Head of caudate nucleus (tissue), 42 donors: ENCODE results near the gene WDFY1.

ENCODE experiments used
- DNase-seq, 42 donors: peaks; one replicate each; pipeline versions ENCODE4 v3.0.0 to v3.0.0-alpha.2; 2020 to 2021; ENCODE audit warnings: mixed read lengths in 7 of 42
- intact Hi-C: fragments of 100-400 bp; cut with DNase I; formaldehyde crosslinking; loops from one replicate; pipeline ENCODE4 v1.15.0; 2022

WDFY1 gene

GRCh38 chr2:223837287-223838061 lies 107.7 kb downstream of the WDFY1 start, which contains the start of gene AP1S3:
TSS of gene AP1S3 (minus strand) at chr2:223837582. CDS start at chr2:223837450, 132 bp downstream.
- peak; percentile 26 to 89 (median 71) for DNase-seq
- intact Hi-C loops: no loop called here

DNA sequence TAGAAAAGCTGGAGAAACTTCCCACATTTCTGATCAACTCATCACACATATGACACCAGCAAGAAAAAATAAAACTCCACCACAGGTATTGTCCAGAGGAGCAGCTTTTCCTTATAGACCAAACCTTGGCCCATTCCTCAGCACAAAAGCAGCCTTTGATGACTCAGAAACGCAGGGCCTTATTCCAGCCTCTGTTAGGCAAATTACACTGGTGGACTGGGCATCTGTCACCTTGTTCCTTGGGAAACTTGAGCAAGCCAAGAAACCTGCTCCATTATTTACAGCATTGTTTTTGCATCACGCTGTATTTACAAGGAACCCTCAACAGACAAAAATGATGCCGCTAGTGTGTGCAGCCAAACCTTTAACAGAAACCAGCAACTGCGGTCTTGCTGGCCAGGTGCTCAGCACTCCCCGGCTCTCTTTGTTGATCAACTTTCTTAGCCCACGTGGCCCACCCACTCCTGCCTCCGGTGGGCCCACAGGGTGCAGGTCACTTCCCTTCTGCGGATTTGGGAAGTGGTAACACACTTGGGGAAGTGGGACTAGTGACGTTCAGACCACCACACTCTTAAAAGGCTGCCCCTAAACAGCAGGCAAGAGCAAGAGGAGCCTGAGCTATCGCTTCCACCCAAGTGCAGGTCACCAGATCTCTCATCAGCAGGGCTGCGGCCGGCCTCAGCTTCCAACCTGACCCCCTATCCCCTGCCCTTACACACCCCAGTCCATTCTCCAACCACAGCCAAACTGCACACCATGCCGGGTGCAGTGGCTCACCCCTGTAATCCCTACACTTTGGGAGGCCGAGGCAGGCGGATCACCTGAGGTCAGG lies 109.2 kb downstream of the WDFY1 start:
- no peak for DNase-seq

GRCh38 chr2:223834431-223834830 lies 110.7 kb downstream of the WDFY1 start:
- no peak for DNase-seq
- intact Hi-C loops: no loop called here

More for the DNA sequence above, 109.2 kb downstream of the WDFY1 start:
- intact Hi-C loops: no loop called here

- intact Hi-C loops: no loop called here
- no peak for DNase-seq
Measured at GRCh38 chr2:223832241-223832903, 112.8 kb downstream of the WDFY1 start.

- DNase-seq: no peak
- intact Hi-C loops: no loop called here
Measured at GRCh38 chr2:223829128-223829527, 116.0 kb downstream of the WDFY1 start.

- intact Hi-C loops: no loop called here
- no peak for DNase-seq
Measured at GRCh38 chr2:223828314-223828713, 116.8 kb downstream of the WDFY1 start.

- DNase-seq: no peak
- intact Hi-C loops: no loop called here
Measured at GRCh38 chr2:223826995-223827394, 118.1 kb downstream of the WDFY1 start.
